ENCODE results near the gene ARHGEF1.

- no peak for TF ChIP-seq EZH2 (IDR thresholded peaks at IDR 0.05; ENCODE audit: low read length, unreplicated experiment)
- TF ChIP-seq CTCF (conservative IDR thresholded peaks at IDR 0.05; ENCODE audit: low read depth, low read length), result no peak
- no peak for TF ChIP-seq EZH2phosphoT487 (IDR thresholded peaks at IDR 0.05; ENCODE audit: borderline replicate concordance, low read length)
Measured at GRCh38 chr19:41896581-41896942, 13.6 kb downstream of the ARHGEF1 start.
